Measurements from ENCODE around the gene HADHB.

DNA sequence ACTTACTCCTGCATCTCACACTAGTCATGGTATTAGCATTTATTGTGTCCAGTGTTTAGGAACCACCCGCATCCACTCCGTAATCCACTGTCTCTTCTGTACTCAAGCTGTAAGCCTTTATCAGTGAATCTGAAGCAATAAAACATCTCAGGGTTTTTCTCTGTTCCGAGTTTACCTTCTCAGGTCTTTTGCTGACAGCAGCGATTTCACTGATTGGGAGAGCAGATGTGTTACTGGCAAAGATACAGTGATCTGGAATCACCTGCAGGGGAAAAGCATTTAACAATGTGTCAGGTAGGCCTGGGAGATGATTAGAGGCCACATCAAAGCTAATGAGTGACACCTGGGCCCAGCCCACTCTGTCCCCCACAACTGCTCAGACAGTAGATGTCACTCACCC, 47.2 kb upstream of the HADHB start:
- TF ChIP-seq CTCF (IDR thresholded peaks at IDR 0.05) (no peak), POLR2A (IDR thresholded peaks at IDR 0.05) (no peak)

Measured in testis (tissue), 2 donors.